Subcutaneous adipose tissue (tissue), 4 donors: Measurements from ENCODE around the gene GCH1. TPM values are rescaled to one million over a fixed set of nuclear protein-coding genes. Genes with fewer than 3 reads are reported as not detected.

Experiments
- CTCF ChIP-seq: fragments of 450-650 bp; IDR thresholded peaks from one replicate; pipeline ENCODE4 v1.5.1; 2016; ENCODE audit warnings: low read depth, mild to moderate bottlenecking, control low read depth, antibody characterized with exemption, moderate library complexity
- total RNA-seq, 4 donors: library from RNA; depleted of rRNA; stranded (reverse); fragments of >200 nt; gene quantifications; one replicate each; pipeline ENCODE4 v1.1.0, GENCODE V29; 2016

Gene GCH1
- total RNA-seq, 4 donors from 2014 or later = 2.6 to 7.6 (median 4.9) TPM

- TF ChIP-seq CTCF = no peak
Observed at GRCh38 chr14:54815016-54815415, 87.6 kb downstream of the GCH1 start.

DNA sequence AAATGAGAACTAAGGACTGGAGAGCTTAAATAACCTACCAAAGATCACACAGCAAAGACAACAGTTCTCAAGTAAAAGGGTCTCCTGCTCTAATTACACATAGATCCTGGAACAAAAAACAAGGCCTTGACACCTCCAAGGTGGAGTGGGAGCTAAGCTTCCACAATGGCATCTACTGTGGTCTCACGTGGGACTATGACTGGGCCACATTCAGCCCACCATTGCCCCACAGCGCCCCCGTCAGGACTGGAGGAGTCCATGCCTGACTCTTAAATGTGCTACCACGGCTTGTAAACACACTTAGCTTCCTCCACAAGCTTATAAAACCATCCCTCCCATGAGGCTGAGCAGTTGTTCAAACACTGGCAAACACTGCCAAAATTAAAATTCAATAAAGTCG lies 88.5 kb downstream of the GCH1 start:
- no peak for TF ChIP-seq CTCF

GRCh38 chr14:54813081-54813480 lies 89.5 kb downstream of the GCH1 start:
- TF ChIP-seq CTCF = no peak

DNA sequence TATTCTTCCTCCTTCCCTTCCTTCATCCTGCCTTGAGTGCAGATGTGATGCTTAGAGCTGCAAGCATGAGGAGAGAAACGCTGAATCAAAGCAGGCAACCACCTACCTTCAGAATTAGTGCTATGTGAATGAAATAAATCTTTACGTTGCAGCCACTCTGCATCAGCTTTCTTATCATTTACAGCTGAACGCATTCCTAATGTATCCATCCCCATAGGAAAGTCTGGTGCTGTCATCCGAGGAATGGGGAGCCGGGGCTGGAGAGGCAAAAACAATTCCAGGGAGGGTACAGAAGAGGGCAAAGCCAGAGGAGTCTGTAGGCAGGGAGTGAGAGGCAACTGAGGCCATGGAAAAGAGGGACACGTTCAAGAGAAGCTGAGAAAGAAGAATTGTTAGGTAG lies 90.0 kb downstream of the GCH1 start:
- TF ChIP-seq CTCF = no peak

GRCh38 chr14:54809767-54810166 lies 92.9 kb downstream of the GCH1 start:
- no peak for TF ChIP-seq CTCF

DNA sequence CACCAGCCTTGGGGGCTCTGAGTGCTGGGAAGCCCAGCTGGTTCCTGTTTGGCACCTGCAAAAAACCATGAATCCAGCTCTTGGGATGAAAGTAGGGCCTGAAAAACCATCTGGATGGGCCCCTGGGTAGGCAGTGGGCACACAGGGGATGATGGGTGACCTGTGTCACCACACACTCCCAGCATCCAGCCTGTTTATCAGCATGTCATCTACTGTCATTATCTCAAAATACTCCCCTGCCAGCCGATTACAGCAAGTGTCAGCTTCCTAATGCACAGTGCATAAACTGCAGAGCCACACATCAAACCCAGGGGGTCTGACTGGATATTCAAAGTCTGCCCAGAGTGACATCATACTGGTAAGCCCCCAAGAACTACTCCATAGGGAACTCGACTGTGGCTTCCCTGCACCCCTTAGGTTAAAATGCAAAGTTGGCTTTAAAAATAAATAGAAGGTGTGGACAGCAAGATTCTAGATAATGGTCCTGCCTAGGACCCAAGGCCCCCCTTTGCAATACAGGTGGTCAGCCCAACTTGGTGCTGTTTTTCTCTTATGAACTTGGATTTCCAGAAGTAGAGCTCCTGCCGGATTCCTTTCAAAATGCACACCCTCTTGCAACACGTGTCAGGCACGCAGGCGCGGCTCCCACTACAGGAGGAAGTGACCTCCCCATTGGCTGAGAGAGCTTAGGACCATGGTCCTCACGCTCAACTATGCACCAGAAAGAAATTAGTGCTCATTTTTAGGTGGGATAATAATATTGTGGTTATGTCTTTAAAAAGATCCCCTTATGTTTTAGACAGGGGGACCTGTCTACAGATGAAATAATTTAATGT lies 94.1 kb downstream of the GCH1 start:
- no peak for TF ChIP-seq CTCF

GRCh38 chr14:54807881-54808280 lies 94.7 kb downstream of the GCH1 start:
- no peak for TF ChIP-seq CTCF
